Tibial nerve (tissue), 4 donors: ENCODE results near the gene SEC23IP. TPM values are rescaled to one million over a fixed set of nuclear protein-coding genes. Genes with fewer than 3 reads are reported as not detected.

Experiments used
- DNase-seq, 2 donors: peaks; one replicate each; pipeline ENCODE4 v3.0.0-alpha.2; 2019; ENCODE audit warnings: low spot score in 2 of 2
- H3K27ac ChIP-seq, 4 donors: fragments of 200-600 bp; sonication (generic) in 3 of 4; one replicate each; pipeline ENCODE4 v1.5.1; 2017 to 2019; ENCODE audit warnings: mild to moderate bottlenecking in 1 of 4
- H3K27me3 ChIP-seq, 2 donors: fragments of 200-600 bp; sonication (generic) in 1 of 2; one replicate each; pipeline versions ENCODE4 v1.5.1 to v1.6.0; 2017 to 2019
- H3K36me3 ChIP-seq, 3 donors: fragments of 200-600 bp; sonication (generic); one replicate each; pipeline ENCODE4 v1.5.1; 2018 to 2019
- H3K4me1 ChIP-seq, 4 donors: fragments of 200-600 bp; sonication (generic) in 3 of 4; one replicate each; pipeline ENCODE4 v1.5.1; 2017 to 2019
- H3K4me3 ChIP-seq, 4 donors: fragments of 200-600 bp; sonication (generic) in 3 of 4; one replicate each; pipeline ENCODE4 v1.5.1; 2017 to 2019; ENCODE audit warnings: mild to moderate bottlenecking in 1 of 4, moderate library complexity in 1 of 4
- H3K9me3 ChIP-seq, 4 donors: fragments of 200-600 bp; sonication (generic) in 3 of 4; one replicate each; pipeline ENCODE4 v1.5.1; 2017 to 2019
- CTCF ChIP-seq, 5 experiments: fragments of 200-600 bp in 3 of 5; fragments of 450-650 bp in 2 of 5; sonication (generic) in 3 of 5; IDR thresholded peaks; one replicate each; pipeline ENCODE4 v1.5.1; 2016 to 2019; ENCODE audit warnings: antibody characterized with exemption in 5 of 5, mild to moderate bottlenecking in 3 of 5, moderate library complexity in 2 of 5
- EP300 ChIP-seq, 2 donors: sonication (generic); formaldehyde crosslinking; IDR thresholded peaks; one replicate each; pipeline ENCODE4 v1.6.1; 2017; ENCODE audit warnings: antibody characterized with exemption in 2 of 2, mild to moderate bottlenecking in 1 of 2
- POLR2A ChIP-seq, 2 donors: fragments of 450-650 bp; IDR thresholded peaks; one replicate each; pipeline ENCODE4 v1.6.1; 2017; ENCODE audit warnings: antibody characterized with exemption in 2 of 2, mild to moderate bottlenecking in 2 of 2, moderate library complexity in 2 of 2
- WGBS, 2 donors: methylation state at CpG; one replicate each; pipeline ENCODE4 v1.1.5; 2018; 5-methylcytosine and 5-hydroxymethylcytosine counted together
- total RNA-seq, 4 donors: library from RNA; depleted of rRNA; stranded (reverse); fragments of >200 nt; gene quantifications; one replicate each; pipeline ENCODE4 v1.1.0, GENCODE V29; 2016

SEC23IP gene
- total RNA-seq, 4 donors from 2014 or later = 10.3 to 37.5 (median 18.8) TPM

DNA sequence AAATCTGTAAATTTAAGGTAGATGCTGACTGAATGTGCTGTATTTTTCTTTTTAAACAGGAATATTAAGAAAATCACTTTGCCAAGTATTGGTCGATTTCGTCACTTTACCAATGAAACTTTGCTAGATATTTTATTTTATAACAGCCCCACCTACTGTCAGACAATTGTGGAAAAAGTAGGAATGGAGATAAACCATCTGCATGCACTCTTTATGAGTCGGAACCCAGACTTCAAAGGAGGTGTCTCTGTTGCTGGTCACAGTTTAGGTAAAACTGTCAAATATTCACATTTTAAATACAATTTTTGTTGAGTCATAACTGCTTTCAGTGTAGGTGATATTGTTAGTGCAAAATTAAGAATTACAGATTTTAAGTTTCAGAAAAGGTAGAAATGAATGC is 25.2 kb downstream of the SEC23IP start:
- no peaks in the 10 kb centered on the region for H3K4me1 ChIP-seq
- H3K27ac ChIP-seq = no peak overlapping the region
- H3K4me3 ChIP-seq = no peak overlapping the region
- H3K9me3 ChIP-seq = no peaks in the 10 kb centered on the region
- H3K36me3 ChIP-seq = peaks cover 3 to 93% (median 15%) of the 10 kb centered on the region in 3 donors
- no peak for TF ChIP-seq POLR2A (IDR thresholded peaks at IDR 0.05)
- TF ChIP-seq CTCF (IDR thresholded peaks at IDR 0.05) = no peak
- TF ChIP-seq EP300 (IDR thresholded peaks at IDR 0.05) = no peak
- DNase-seq = no peak
- WGBS, 2 donors = 63 to 72% methylated on average over 3 of the region's 3 CpGs
- H3K27me3 ChIP-seq = no peaks in the 10 kb centered on the region

- no peaks in the 10 kb centered on the region for H3K27me3 ChIP-seq
- H3K4me1 ChIP-seq = no peaks in the 10 kb centered on the region
- H3K4me3 ChIP-seq = no peak overlapping the region
- TF ChIP-seq EP300 (IDR thresholded peaks at IDR 0.05) (no peak), CTCF (IDR thresholded peaks at IDR 0.05) (no peak), POLR2A (IDR thresholded peaks at IDR 0.05) (no peak)
- H3K27ac ChIP-seq = no peak overlapping the region
- peaks cover 3 to 93% (median 14%) of the 10 kb centered on the region in 3 donors for H3K36me3 ChIP-seq
- 73 to 79% methylated on average over 3 of the region's 3 CpGs for WGBS, 2 donors
- H3K9me3 ChIP-seq = no peaks in the 10 kb centered on the region
- DNase-seq = no peak
These were observed 26.7 kb downstream of the SEC23IP start for GRCh38 chr10:119919271-119919670.

GRCh38 chr10:119919826-119920225 is 27.3 kb downstream of the SEC23IP start:
- TF ChIP-seq POLR2A (IDR thresholded peaks at IDR 0.05) (no peak), EP300 (IDR thresholded peaks at IDR 0.05) (no peak), CTCF (IDR thresholded peaks at IDR 0.05) (no peak)
- Histone ChIP-seq H3K36me3 (peaks cover 3 to 93% (median 16%) of the 10 kb centered on the region in 3 donors), H3K9me3 (no peaks in the 10 kb centered on the region), H3K27ac (no peak overlapping the region), H3K4me3 (no peak overlapping the region), H3K4me1 (no peaks in the 10 kb centered on the region), H3K27me3 (no peaks in the 10 kb centered on the region)
- 83 to 89% methylated on average over 1 of the region's 1 CpG for WGBS, 2 donors
- no peak for DNase-seq

- no peak overlapping the region for H3K4me3 ChIP-seq
- H3K9me3 ChIP-seq = no peaks in the 10 kb centered on the region
- TF ChIP-seq CTCF (IDR thresholded peaks at IDR 0.05) (no peak), POLR2A (IDR thresholded peaks at IDR 0.05) (no peak), EP300 (IDR thresholded peaks at IDR 0.05) (no peak)
- H3K4me1 ChIP-seq = peaks cover 0 to 4% (median 0%) of the 10 kb centered on the region in 4 donors
- no peak overlapping the region for H3K27ac ChIP-seq
- no peak for DNase-seq
- H3K27me3 ChIP-seq = no peaks in the 10 kb centered on the region
- peaks cover 0 to 83% (median 18%) of the 10 kb centered on the region in 3 donors for H3K36me3 ChIP-seq
These were observed 35.9 kb downstream of the SEC23IP start for GRCh38 chr10:119928411-119928810.

- Histone ChIP-seq H3K27ac (no peak overlapping the region), H3K4me1 (peaks cover 0 to 4% (median 0%) of the 10 kb centered on the region in 4 donors), H3K27me3 (no peaks in the 10 kb centered on the region), H3K9me3 (no peaks in the 10 kb centered on the region), H3K4me3 (no peak overlapping the region), H3K36me3 (peaks cover 0 to 82% (median 12%) of the 10 kb centered on the region in 3 donors)
- WGBS, 2 donors = 64 to 65% methylated on average over 4 of the region's 4 CpGs
- no peak for TF ChIP-seq CTCF (IDR thresholded peaks at IDR 0.05)
- TF ChIP-seq EP300 (IDR thresholded peaks at IDR 0.05) = no peak
- no peak for TF ChIP-seq POLR2A (IDR thresholded peaks at IDR 0.05)
- no peak for DNase-seq
These were observed 39.3 kb downstream of the SEC23IP start for GRCh38 chr10:119931871-119932270.
